ENCODE measurements around the gene TMPRSS3.

DNA sequence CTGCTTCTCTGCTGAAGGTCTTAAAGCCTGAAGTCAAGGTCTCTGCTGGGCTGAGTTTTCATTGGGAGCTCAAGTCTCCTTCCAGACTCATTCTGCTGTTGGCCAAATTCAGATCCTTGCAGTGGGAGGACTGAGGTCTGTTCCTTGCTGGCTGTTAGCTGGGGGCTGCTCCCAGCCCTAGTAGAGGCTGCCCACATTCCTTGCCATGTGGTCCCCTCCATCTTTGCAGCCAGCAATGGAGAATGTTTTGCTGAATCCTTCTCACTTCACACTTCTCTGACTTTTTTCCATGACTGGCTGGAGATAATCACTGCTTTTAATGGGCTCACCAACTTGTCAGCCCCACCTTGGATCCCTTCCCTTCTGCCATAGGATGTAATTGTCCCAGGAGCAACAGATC, 41.1 kb upstream of the TMPRSS3 start:
- no peak for TF ChIP-seq CTCF (IDR thresholded peaks at IDR 0.05)
- TF ChIP-seq ZFX (IDR thresholded peaks at IDR 0.05; ENCODE audit: borderline replicate concordance), result no peak

Measured in 22Rv1 (cell line).